ENCODE data around the gene TBX18.

Gene TBX18

DNA sequence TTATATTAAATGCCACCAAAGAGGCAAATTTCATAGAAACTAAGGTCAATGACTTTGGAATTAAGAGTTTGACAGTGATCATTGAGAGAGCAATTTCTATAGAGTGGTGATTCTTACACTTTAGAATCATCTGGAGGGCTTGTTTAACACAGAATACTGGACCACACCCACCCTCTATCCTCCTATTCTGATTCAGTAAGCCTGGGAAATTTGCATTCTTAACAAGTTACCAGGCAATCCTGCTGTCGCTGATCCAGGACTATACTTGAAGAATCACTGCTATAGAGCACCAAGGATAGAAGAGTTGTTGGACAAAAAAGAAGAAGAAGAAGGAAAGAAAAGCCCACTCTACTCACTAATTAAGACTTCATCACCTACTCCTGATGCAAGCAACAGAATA is 21.3 kb upstream of the TBX18 start:
- TF ChIP-seq, protein P1, sequence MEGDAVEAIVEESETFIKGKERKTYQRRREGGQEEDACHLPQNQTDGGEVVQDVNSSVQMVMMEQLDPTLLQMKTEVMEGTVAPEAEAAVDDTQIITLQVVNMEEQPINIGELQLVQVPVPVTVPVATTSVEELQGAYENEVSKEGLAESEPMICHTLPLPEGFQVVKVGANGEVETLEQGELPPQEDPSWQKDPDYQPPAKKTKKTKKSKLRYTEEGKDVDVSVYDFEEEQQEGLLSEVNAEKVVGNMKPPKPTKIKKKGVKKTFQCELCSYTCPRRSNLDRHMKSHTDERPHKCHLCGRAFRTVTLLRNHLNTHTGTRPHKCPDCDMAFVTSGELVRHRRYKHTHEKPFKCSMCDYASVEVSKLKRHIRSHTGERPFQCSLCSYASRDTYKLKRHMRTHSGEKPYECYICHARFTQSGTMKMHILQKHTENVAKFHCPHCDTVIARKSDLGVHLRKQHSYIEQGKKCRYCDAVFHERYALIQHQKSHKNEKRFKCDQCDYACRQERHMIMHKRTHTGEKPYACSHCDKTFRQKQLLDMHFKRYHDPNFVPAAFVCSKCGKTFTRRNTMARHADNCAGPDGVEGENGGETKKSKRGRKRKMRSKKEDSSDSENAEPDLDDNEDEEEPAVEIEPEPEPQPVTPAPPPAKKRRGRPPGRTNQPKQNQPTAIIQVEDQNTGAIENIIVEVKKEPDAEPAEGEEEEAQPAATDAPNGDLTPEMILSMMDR (IDR thresholded peaks at IDR 0.05; ENCODE audit: low read depth, low read length, missing control alignments): no peak
- in situ Hi-C loops (cut with HindIII; ENCODE audit: low sequenced_read_pairs): no loop called here
- H3K4me3 ChIP-seq (ENCODE audit: low read depth, low read length): no peak overlapping the region
- no peak for DNase-seq (ENCODE audit: low read depth)

DNA sequence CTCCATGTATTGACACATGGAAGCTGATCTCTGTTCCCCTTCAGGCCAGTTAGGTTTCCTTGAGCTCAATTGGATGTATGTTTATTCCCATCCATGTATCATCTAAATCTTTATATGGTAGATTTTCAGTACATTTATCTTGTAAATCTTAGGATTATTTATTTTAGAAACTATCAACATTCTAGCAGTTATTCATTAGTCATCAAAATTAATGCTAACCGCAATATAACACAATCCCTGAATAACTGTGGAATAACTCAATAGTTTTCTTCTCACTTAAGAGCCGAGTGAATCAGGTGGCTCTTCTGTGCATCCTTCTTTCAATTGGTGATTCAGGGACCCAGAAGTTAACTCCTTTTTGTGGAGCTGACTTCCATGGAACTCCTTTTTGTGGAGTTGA is 15.5 kb upstream of the TBX18 start:
- in situ Hi-C loops (cut with HindIII; ENCODE audit: low sequenced_read_pairs): no loop called here
- no peak for DNase-seq (ENCODE audit: low read depth)
- H3K4me3 ChIP-seq (ENCODE audit: low read depth, low read length): no peak overlapping the region
- TF ChIP-seq, protein P1 (IDR thresholded peaks at IDR 0.05; ENCODE audit: low read depth, low read length, missing control alignments): no peak

DNA sequence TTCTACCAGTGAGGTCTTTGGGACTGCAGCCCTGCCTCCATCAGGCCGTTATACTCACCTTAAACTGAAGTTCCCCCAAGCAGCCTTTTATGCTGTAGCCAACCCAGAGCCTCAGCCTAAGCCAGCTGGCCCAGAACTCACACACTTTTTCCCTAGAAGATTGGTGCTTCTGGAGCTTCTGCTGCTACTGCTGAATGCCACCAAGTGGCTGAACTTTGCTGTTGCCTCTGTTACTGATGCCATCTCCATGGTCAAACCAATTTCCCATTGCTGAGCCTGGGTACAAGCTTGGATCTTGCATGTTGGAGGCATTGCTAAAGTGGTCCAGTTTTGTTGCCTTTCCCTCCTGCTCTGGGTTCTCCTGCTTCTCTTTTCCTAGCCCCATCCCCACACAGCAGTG is 15.0 kb upstream of the TBX18 start:
- in situ Hi-C loops (cut with HindIII; ENCODE audit: low sequenced_read_pairs): no loop called here
- H3K4me3 ChIP-seq (ENCODE audit: low read depth, low read length): no peak overlapping the region
- DNase-seq (ENCODE audit: low read depth): no peak
- TF ChIP-seq, protein P1 (IDR thresholded peaks at IDR 0.05; ENCODE audit: low read depth, low read length, missing control alignments): peak; percentile 26

DNA sequence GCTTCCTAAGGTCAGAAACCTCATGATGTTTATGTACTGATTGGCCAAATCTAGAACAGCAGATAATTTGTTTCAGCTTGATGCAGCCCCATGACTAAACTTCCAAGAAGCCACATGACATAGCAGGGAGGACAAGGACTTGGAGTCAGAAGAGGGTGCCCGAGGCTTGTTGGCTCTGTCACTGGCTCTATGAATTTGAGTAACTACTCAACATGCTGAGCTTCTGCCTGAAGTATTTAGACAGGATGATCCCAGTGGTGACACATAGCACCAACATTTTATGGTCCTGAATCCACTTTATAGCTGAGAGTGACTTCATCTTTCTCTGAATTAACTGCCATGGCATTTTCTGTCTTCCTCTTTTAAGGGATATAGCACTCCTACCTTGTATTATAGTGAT is 13.5 kb upstream of the TBX18 start:
- in situ Hi-C loops (cut with HindIII; ENCODE audit: low sequenced_read_pairs): no loop called here
- no peak for DNase-seq (ENCODE audit: low read depth)
- TF ChIP-seq, protein P1 (IDR thresholded peaks at IDR 0.05; ENCODE audit: low read depth, low read length, missing control alignments): no peak
- H3K4me3 ChIP-seq (ENCODE audit: low read depth, low read length): no peak overlapping the region

DNA sequence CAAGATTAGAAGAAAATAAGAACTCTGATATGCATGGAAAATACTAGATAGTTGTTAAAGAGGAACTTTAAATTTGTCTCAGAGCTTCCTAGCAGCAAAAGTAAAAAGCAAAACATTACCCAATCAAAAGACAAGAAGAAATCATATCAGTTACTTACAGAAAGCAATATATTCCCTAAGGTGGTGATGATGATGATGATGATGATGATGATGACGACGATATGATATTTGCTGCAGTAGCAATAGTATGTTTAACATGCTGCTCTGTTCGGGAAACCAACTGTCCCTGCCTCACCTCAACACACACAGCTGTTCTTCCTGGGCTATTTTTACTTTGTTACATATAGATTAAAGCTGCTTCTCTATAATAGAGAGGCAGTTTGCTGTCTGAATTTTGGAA is 12.0 kb upstream of the TBX18 start:
- TF ChIP-seq, protein P1 (IDR thresholded peaks at IDR 0.05; ENCODE audit: low read depth, low read length, missing control alignments): no peak
- in situ Hi-C loops (cut with HindIII; ENCODE audit: low sequenced_read_pairs): no loop called here
- no peak overlapping the region for H3K4me3 ChIP-seq (ENCODE audit: low read depth, low read length)
- DNase-seq (ENCODE audit: low read depth): no peak

DNA sequence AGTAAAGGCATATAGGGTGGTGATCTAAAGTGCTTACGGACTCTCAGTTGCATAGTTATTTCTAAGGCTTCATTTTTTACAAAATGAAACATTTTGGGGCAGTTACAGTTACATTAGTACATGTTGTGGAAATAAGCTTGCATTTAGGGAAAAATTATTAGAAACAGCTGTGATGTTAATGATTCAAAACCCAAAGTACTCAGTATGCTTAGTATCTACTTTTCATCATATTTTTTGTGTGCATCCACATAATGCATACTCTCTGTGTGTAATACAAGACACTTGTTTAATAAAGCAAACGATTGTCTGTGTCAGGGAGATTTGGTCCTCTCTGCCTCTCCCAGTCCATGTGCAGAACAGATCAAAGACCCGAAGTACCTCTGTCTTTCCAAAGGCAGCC is 11.4 kb upstream of the TBX18 start:
- DNase-seq (ENCODE audit: low read depth): no peak
- H3K4me3 ChIP-seq (ENCODE audit: low read depth, low read length): no peak overlapping the region
- TF ChIP-seq, protein P1 (IDR thresholded peaks at IDR 0.05; ENCODE audit: low read depth, low read length, missing control alignments): no peak
- in situ Hi-C loops (cut with HindIII; ENCODE audit: low sequenced_read_pairs): no loop called here

DNA sequence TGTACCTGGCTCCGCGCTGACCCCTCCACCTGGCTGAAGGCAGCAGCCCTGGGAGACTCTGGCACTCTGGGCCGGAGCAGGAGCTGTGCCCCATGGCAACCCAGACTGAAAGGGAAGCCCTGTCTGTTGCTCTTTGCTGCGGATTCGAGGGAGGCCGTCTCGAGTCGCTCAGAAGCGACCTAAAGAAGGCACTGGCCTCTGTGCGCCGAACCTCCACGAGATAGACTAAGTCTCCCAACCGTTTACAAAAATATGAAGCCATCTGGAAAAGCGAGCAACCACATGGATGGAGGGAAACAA is 10.5 kb upstream of the TBX18 start:
- in situ Hi-C loops (cut with HindIII; ENCODE audit: low sequenced_read_pairs): no loop called here
- no peak overlapping the region for H3K4me3 ChIP-seq (ENCODE audit: low read depth, low read length)
- DNase-seq (ENCODE audit: low read depth): no peak
- TF ChIP-seq, protein P1 (IDR thresholded peaks at IDR 0.05; ENCODE audit: low read depth, low read length, missing control alignments): no peak

Data from astrocyte of the cerebellum (primary cell).